GM12873 (cell line): ENCODE results near the gene PLA2G7.

ENCODE experiments used
- CTCF ChIP-seq: IDR thresholded peaks from 2 replicates; pipeline ENCODE4 v1.5.1; 2012; ENCODE audit warnings: low read depth, mild to moderate bottlenecking, moderate library complexity, low read length, control low read depth; ENCODE audit not compliant: insufficient read depth; ENCODE audit errors: missing control alignments

PLA2G7 gene

GRCh38 chr6:46743425-46744158, 8.4 kb upstream of the PLA2G7 start:
- no peak for TF ChIP-seq CTCF

GRCh38 chr6:46741910-46742309, 6.7 kb upstream of the PLA2G7 start:
- TF ChIP-seq CTCF = no peak

- no peak for TF ChIP-seq CTCF
Observed at GRCh38 chr6:46741482-46741881, 6.3 kb upstream of the PLA2G7 start.

- TF ChIP-seq CTCF = no peak
Observed at GRCh38 chr6:46736906-46737305, 1.7 kb upstream of the PLA2G7 start.

- TF ChIP-seq CTCF = no peak
Observed at GRCh38 chr6:46735720-46736031, 501 bp upstream of the PLA2G7 start.

GRCh38 chr6:46733341-46733801, 1.8 kb downstream of the PLA2G7 start:
- TF ChIP-seq CTCF = no peak

- TF ChIP-seq CTCF = no peak
Observed at GRCh38 chr6:46730921-46731461, 4.2 kb downstream of the PLA2G7 start.
